Measurements from ENCODE around the gene CEP162. TPM values are rescaled to one million over a fixed set of nuclear protein-coding genes. Genes with fewer than 3 reads are reported as not detected.
"Not testable (repeated sequence)": the region's sequence is repeated elsewhere in the genome, so short reads cannot be mapped to it uniquely, and the experiment has no call there.

The CEP162 gene
- total and polyA plus RNA-seq, 7 experiments from 2014 or later = 3.9 to 10.7 (median 8.1) TPM

GRCh38 chr6:84253380-84253779 lies 25.9 kb upstream of the CEP162 start:
- Mint-ChIP-seq H3K36me3 (no peaks in the 10 kb centered on the region), H3K27ac (no peak overlapping the region), H3K4me1 (no peaks in the 10 kb centered on the region), H3K4me3 (no peak overlapping the region), H3K9me3 (peaks cover 0 to 3% (median 0%) of the 10 kb centered on the region in 11 donors), H3K27me3 (peaks cover 4 to 43% (median 39%) of the 10 kb centered on the region in 5 donors)
- ChIA-PET POLR2A (no interaction called here), CTCF (no interaction called here)
- Histone ChIP-seq H3K27me3 (ENCODE audit: control insufficient read depth in 2 of 2, insufficient read depth in 2 of 2, low read length in 2 of 2) (no peaks in the 10 kb centered on the region), H3K4me3 (ENCODE audit: low read length) (no peak overlapping the region), H3K4me1 (ENCODE audit: control insufficient read depth in 2 of 2, insufficient read depth in 2 of 2, low read length in 2 of 2) (no peaks in the 10 kb centered on the region), H3K27ac (ENCODE audit: low read depth, low read length) (no peak overlapping the region), H3K9me3 (ENCODE audit: control insufficient read depth in 2 of 3, low read length in 3 of 3) (no peaks in the 10 kb centered on the region), H3K36me3 (ENCODE audit: control insufficient read depth in 2 of 3, insufficient read depth in 3 of 3, low read length in 3 of 3) (no peaks in the 10 kb centered on the region)
- ATAC-seq (no peak), DNase-seq (no peak)
- intact Hi-C loops (cut with micrococcal nuclease) = no loop called here

GRCh38 chr6:84251891-84252539 lies 24.6 kb upstream of the CEP162 start:
- intact Hi-C loops (cut with micrococcal nuclease) = no loop called here
- Histone ChIP-seq H3K4me1 (ENCODE audit: control insufficient read depth in 2 of 2, insufficient read depth in 2 of 2, low read length in 2 of 2) (no peaks in the 10 kb centered on the region), H3K27ac (ENCODE audit: low read depth, low read length) (no peak overlapping the region), H3K27me3 (ENCODE audit: control insufficient read depth in 2 of 2, insufficient read depth in 2 of 2, low read length in 2 of 2) (no peaks in the 10 kb centered on the region), H3K9me3 (ENCODE audit: control insufficient read depth in 2 of 3, low read length in 3 of 3) (no peaks in the 10 kb centered on the region), H3K36me3 (ENCODE audit: control insufficient read depth in 2 of 3, insufficient read depth in 3 of 3, low read length in 3 of 3) (no peaks in the 10 kb centered on the region), H3K4me3 (ENCODE audit: low read length) (no peak overlapping the region)
- no peak for ATAC-seq
- H3K9me3 Mint-ChIP-seq = peaks cover 0 to 3% (median 0%) of the 10 kb centered on the region in 11 donors
- peaks cover 4 to 43% (median 39%) of the 10 kb centered on the region in 5 donors for H3K27me3 Mint-ChIP-seq
- CTCF ChIA-PET = no interaction called here
- no peaks in the 10 kb centered on the region for H3K36me3 Mint-ChIP-seq
- H3K4me1 Mint-ChIP-seq = no peaks in the 10 kb centered on the region
- POLR2A ChIA-PET = no interaction called here
- no peak overlapping the region for H3K27ac Mint-ChIP-seq
- DNase-seq = no peak
- no peak overlapping the region for H3K4me3 Mint-ChIP-seq

- CTCF ChIA-PET = no interaction called here
- Mint-ChIP-seq H3K27me3 (peaks cover 4 to 30% (median 26%) of the 10 kb centered on the region in 5 donors), H3K36me3 (no peaks in the 10 kb centered on the region), H3K4me3 (no peak overlapping the region), H3K27ac (no peak overlapping the region), H3K9me3 (peaks cover 0 to 3% (median 0%) of the 10 kb centered on the region in 11 donors), H3K4me1 (no peaks in the 10 kb centered on the region)
- Histone ChIP-seq H3K4me3 (ENCODE audit: low read length) (no peak overlapping the region), H3K27me3 (ENCODE audit: control insufficient read depth in 2 of 2, insufficient read depth in 2 of 2, low read length in 2 of 2) (no peaks in the 10 kb centered on the region), H3K4me1 (ENCODE audit: control insufficient read depth in 2 of 2, insufficient read depth in 2 of 2, low read length in 2 of 2) (no peaks in the 10 kb centered on the region), H3K36me3 (ENCODE audit: control insufficient read depth in 2 of 3, insufficient read depth in 3 of 3, low read length in 3 of 3) (no peaks in the 10 kb centered on the region), H3K9me3 (ENCODE audit: control insufficient read depth in 2 of 3, low read length in 3 of 3) (no peaks in the 10 kb centered on the region), H3K27ac (ENCODE audit: low read depth, low read length) (no peak overlapping the region)
- intact Hi-C loops (cut with micrococcal nuclease) = no loop called here
- POLR2A ChIA-PET = no interaction called here
- no peak for DNase-seq
- no peak for ATAC-seq
Observed at GRCh38 chr6:84249724-84250123, 22.3 kb upstream of the CEP162 start.

- H3K4me1 Mint-ChIP-seq; H3K27me3 ChIP-seq (ENCODE audit: control insufficient read depth in 2 of 2, insufficient read depth in 2 of 2, low read length in 2 of 2); CTCF ChIA-PET; H3K9me3 Mint-ChIP-seq; H3K9me3 ChIP-seq (ENCODE audit: control insufficient read depth in 2 of 3, low read length in 3 of 3); H3K27ac ChIP-seq (ENCODE audit: low read depth, low read length); POLR2A ChIA-PET; intact Hi-C loops (cut with micrococcal nuclease); H3K27ac Mint-ChIP-seq; H3K36me3 ChIP-seq (ENCODE audit: control insufficient read depth in 2 of 3, insufficient read depth in 3 of 3, low read length in 3 of 3); H3K4me3 ChIP-seq (ENCODE audit: low read length); H3K4me3 Mint-ChIP-seq; H3K4me1 ChIP-seq (ENCODE audit: control insufficient read depth in 2 of 2, insufficient read depth in 2 of 2, low read length in 2 of 2); ATAC-seq; H3K36me3 Mint-ChIP-seq; DNase-seq: not testable (repeated sequence)
- peaks cover 0 to 13% (median 1%) of the 10 kb centered on the region in 5 donors for H3K27me3 Mint-ChIP-seq
Observed at GRCh38 chr6:84244416-84245081, 17.1 kb upstream of the CEP162 start.

GRCh38 chr6:84243240-84243639 lies 15.8 kb upstream of the CEP162 start:
- Histone ChIP-seq H3K36me3 (ENCODE audit: control insufficient read depth in 2 of 3, insufficient read depth in 3 of 3, low read length in 3 of 3) (no peaks in the 10 kb centered on the region), H3K4me3 (ENCODE audit: low read length) (no peak overlapping the region), H3K9me3 (ENCODE audit: control insufficient read depth in 2 of 3, low read length in 3 of 3) (no peaks in the 10 kb centered on the region), H3K27ac (ENCODE audit: low read depth, low read length) (no peak overlapping the region), H3K4me1 (ENCODE audit: control insufficient read depth in 2 of 2, insufficient read depth in 2 of 2, low read length in 2 of 2) (no peaks in the 10 kb centered on the region), H3K27me3 (ENCODE audit: control insufficient read depth in 2 of 2, insufficient read depth in 2 of 2, low read length in 2 of 2) (no peaks in the 10 kb centered on the region)
- CTCF ChIA-PET = interaction anchor here (0.6 kb wide), 2 partner anchors 28 to 1295 kb away, joined by 3 to 4 read pairs; no protein-coding TSS in a partner anchor
- DNase-seq (no peak), ATAC-seq (no peak)
- H3K36me3 Mint-ChIP-seq = no peaks in the 10 kb centered on the region
- POLR2A ChIA-PET = no interaction called here
- intact Hi-C loops (cut with micrococcal nuclease) = no loop called here
- H3K27me3 Mint-ChIP-seq = peaks cover 0 to 14% (median 4%) of the 10 kb centered on the region in 5 donors
- H3K27ac Mint-ChIP-seq = no peak overlapping the region
- H3K9me3 Mint-ChIP-seq = peaks cover 0 to 2% (median 0%) of the 10 kb centered on the region in 11 donors
- H3K4me3 Mint-ChIP-seq = no peak overlapping the region
- H3K4me1 Mint-ChIP-seq = no peaks in the 10 kb centered on the region

GRCh38 chr6:84242265-84242664 lies 14.8 kb upstream of the CEP162 start:
- no peak overlapping the region for H3K4me3 Mint-ChIP-seq
- no peak for ATAC-seq

More at GRCh38 chr6:84242265-84242664, 14.8 kb upstream of the CEP162 start:
- Mint-ChIP-seq H3K4me1 (no peaks in the 10 kb centered on the region), H3K27ac (peak overlapping the region in 1 of 9 donors; percentile 39), H3K9me3 (peaks cover 0 to 5% (median 0%) of the 10 kb centered on the region in 11 donors), H3K27me3 (peaks cover 0 to 20% (median 8%) of the 10 kb centered on the region in 5 donors), H3K36me3 (no peaks in the 10 kb centered on the region)
- no peak for DNase-seq
- CTCF ChIA-PET = no interaction called here
- Histone ChIP-seq H3K27ac (ENCODE audit: low read depth, low read length) (no peak overlapping the region), H3K4me3 (ENCODE audit: low read length) (no peak overlapping the region), H3K36me3 (ENCODE audit: control insufficient read depth in 2 of 3, insufficient read depth in 3 of 3, low read length in 3 of 3) (no peaks in the 10 kb centered on the region), H3K9me3 (ENCODE audit: control insufficient read depth in 2 of 3, low read length in 3 of 3) (no peaks in the 10 kb centered on the region), H3K27me3 (ENCODE audit: control insufficient read depth in 2 of 2, insufficient read depth in 2 of 2, low read length in 2 of 2) (no peaks in the 10 kb centered on the region), H3K4me1 (ENCODE audit: control insufficient read depth in 2 of 2, insufficient read depth in 2 of 2, low read length in 2 of 2) (no peaks in the 10 kb centered on the region)
- intact Hi-C loops (cut with micrococcal nuclease) = no loop called here
- POLR2A ChIA-PET = no interaction called here

Data from naive thymus-derived CD4-positive, alpha-beta T cell (primary cell).